Endothelial cell of umbilical vein (primary cell): Measurements from ENCODE around the gene LIPH. TPM values are rescaled to one million over a fixed set of nuclear protein-coding genes. Genes with fewer than 3 reads are reported as not detected.

Source experiments
- BruUV-seq: library from RNA; stranded (reverse); fragments of 400-500 nt; replicated peaks from 2 replicates; lab custom pipeline; 2021; lab: Mats Ljungman, UMichigan
- CTCF ChIA-PET: fragments of 300-600, 350-600 bp; sonication (Branson Sonifier 250); formaldehyde crosslinking; loops from one replicate; lab custom pipeline; 2021; ENCODE audit warnings: antibody characterized with exemption, inconsistent platforms; lab: Charles Lee
- POLR2A ChIA-PET: fragments of 300-600, 350-600 bp; sonication (Branson Sonifier 250); formaldehyde crosslinking; loops from one replicate; lab custom pipeline; 2021; ENCODE audit warnings: antibody characterized with exemption, inconsistent platforms; lab: Charles Lee
- DNase-seq: peaks from one replicate; pipeline ENCODE4 v3.0.0-alpha.2; 2011; ENCODE audit warnings: low read depth, low spot score
- FAIRE-seq: peaks from 2 replicates; lab custom pipeline; 2011; peaks lifted over from hg19 to GRCh38; lab: Jason Lieb, UNC
- H2AFZ ChIP-seq: 2 replicates; pipeline ENCODE4 v1.6.0; 2012; ENCODE audit warnings: low read depth, low read length, control low read depth, inconsistent platforms
- H3K27ac ChIP-seq: 2 replicates; pipeline ENCODE4 v1.5.1; 2011; ENCODE audit warnings: low read depth, mild to moderate bottlenecking, control low read depth, low read length, moderate library complexity; ENCODE audit not compliant: insufficient read depth
- H3K27me3 ChIP-seq, 2 experiments: 2 replicates each; pipeline versions ENCODE4 v1.6.0 to v1.6.1; 2011; ENCODE audit warnings: low read length in 2 of 2, mixed read lengths in 1 of 2; ENCODE audit not compliant: control insufficient read depth in 2 of 2, insufficient read depth in 2 of 2
- H3K36me3 ChIP-seq, 2 experiments: 2 replicates in 1 of 2; 3 replicates in 1 of 2; pipeline ENCODE4 v1.5.1; 2011; ENCODE audit warnings: low read length in 2 of 2, mild to moderate bottlenecking in 1 of 2, moderate library complexity in 1 of 2; ENCODE audit not compliant: control insufficient read depth in 2 of 2, insufficient read depth in 2 of 2; ENCODE audit errors: extremely low read depth in 1 of 2
- H3K4me1 ChIP-seq: 3 replicates; pipeline ENCODE4 v1.5.1; 2011; ENCODE audit warnings: mild to moderate bottlenecking, low read length; ENCODE audit not compliant: control insufficient read depth, insufficient read depth; ENCODE audit errors: extremely low read depth
- H3K4me2 ChIP-seq: 2 replicates; pipeline ENCODE4 v1.6.1; 2011; ENCODE audit warnings: low read length, control low read depth, mixed read lengths; ENCODE audit not compliant: insufficient read depth
- H3K4me3 ChIP-seq, 3 experiments: fragments of 200-600 bp in 1 of 3; sonication (generic), shearing (Covaris generic) in 1 of 3; replicated peaks in 1 of 3; 2 replicates each; pipeline ENCODE4 v1.5.1; 2011 to 2016; ENCODE audit warnings: control low read depth in 3 of 3, low read length in 3 of 3, mild to moderate bottlenecking in 2 of 3, inconsistent platforms in 1 of 3, low read depth in 1 of 3, moderate library complexity in 1 of 3; ENCODE audit not compliant: insufficient read depth in 1 of 3
- H3K79me2 ChIP-seq: 2 replicates; pipeline ENCODE4 v1.6.0; 2012; ENCODE audit warnings: low read length, inconsistent platforms; ENCODE audit not compliant: control insufficient read depth, insufficient read depth
- H3K9ac ChIP-seq: replicated peaks from 2 replicates; pipeline ENCODE3; 2011; ENCODE audit warnings: low read length, control low read depth; ENCODE audit not compliant: insufficient read depth; ENCODE audit errors: extremely low read depth
- H3K9me1 ChIP-seq: replicated peaks from 3 replicates; pipeline ENCODE4 v1.6.0; 2011; ENCODE audit warnings: mild to moderate bottlenecking, low read length; ENCODE audit not compliant: control insufficient read depth, insufficient read depth; ENCODE audit errors: extremely low read depth
- H3K9me3 ChIP-seq: replicated peaks from 2 replicates; pipeline ENCODE4 v1.5.1; 2012; ENCODE audit warnings: low read length, inconsistent platforms; ENCODE audit not compliant: control insufficient read depth, insufficient read depth
- H4K20me1 ChIP-seq: replicated peaks from 2 replicates; pipeline ENCODE3; 2011; ENCODE audit warnings: mild to moderate bottlenecking, low read length; ENCODE audit not compliant: control insufficient read depth, insufficient read depth; ENCODE audit errors: extremely low read depth
- EZH2 ChIP-seq: IDR thresholded peaks from 2 replicates; pipeline ENCODE4 v1.6.1; 2012; ENCODE audit warnings: borderline replicate concordance, low read depth, mild to moderate bottlenecking, moderate library complexity, low read length, inconsistent platforms; ENCODE audit not compliant: severe bottlenecking
- FOS ChIP-seq: IDR thresholded peaks from 2 replicates; pipeline ENCODE4 v1.6.1; 2011; ENCODE audit warnings: mild to moderate bottlenecking, low read length, moderate library complexity, borderline replicate concordance; ENCODE audit not compliant: insufficient read depth
- GATA2 ChIP-seq: IDR thresholded peaks from 2 replicates; pipeline ENCODE4 v1.7.0; 2011; ENCODE audit warnings: low read depth, mild to moderate bottlenecking, moderate library complexity, mixed read lengths, low read length; ENCODE audit not compliant: insufficient read length, insufficient read depth
- JUN ChIP-seq: IDR thresholded peaks from 2 replicates; pipeline ENCODE4 v1.6.1; 2011; ENCODE audit warnings: borderline replicate concordance, low read depth; ENCODE audit not compliant: insufficient read length, insufficient read depth
- MAX ChIP-seq: IDR thresholded peaks from 2 replicates; pipeline ENCODE4 v1.6.1; 2011; ENCODE audit not compliant: insufficient read depth, insufficient read length
- MYC ChIP-seq: IDR thresholded peaks from one replicate; pipeline ENCODE4 v1.6.1; 2011; ENCODE audit warnings: mild to moderate bottlenecking, low read depth, low read length
- POLR2A ChIP-seq: IDR thresholded peaks from 2 replicates; pipeline ENCODE4 v1.6.1; 2012; ENCODE audit warnings: low read depth, mild to moderate bottlenecking, control low read depth, low read length
- POLR2AphosphoS5 ChIP-seq: IDR thresholded peaks from 2 replicates; pipeline ENCODE4 v1.6.1; 2012; ENCODE audit warnings: low read depth, mild to moderate bottlenecking, control low read depth, low read length, moderate library complexity; ENCODE audit not compliant: insufficient read depth
- dilution Hi-C: fragments of 300-500 bp; cut with MboI; formaldehyde crosslinking; loops from one replicate; pipeline ENCODE4 v1.15.0; 2019; ENCODE audit warnings: low sequenced_read_pairs; ENCODE audit not compliant: extremely low pct_ligation_motif_present
- intact Hi-C: fragments of 100-400 bp; cut with micrococcal nuclease; formaldehyde crosslinking; loops from one replicate; pipeline ENCODE4 v1.10.0; 2022
- polyA plus RNA-seq, 4 experiments: library from polyadenylated mRNA; depleted of rRNA in 3 of 4; stranded (reverse) in 3 of 4; unstranded in 1 of 4; fragments of >200 nt; gene quantifications; 2 replicates each; pipeline versions ENCODE4 v1.2.1 to v1.2.3, GENCODE V29; 2011 to 2012; ENCODE audit warnings: missing spikeins in 1 of 4
- total RNA-seq: library from RNA; stranded (reverse); gene quantifications from 2 replicates; pipeline ENCODE4 v1.2.3, GENCODE V29; 2021
- TF ChIP-seq, protein P1 (sequence below), 2 donors: IDR thresholded peaks; 1 replicate in 1 of 2; 2 replicates in 1 of 2; pipeline ENCODE4 v1.5.1; 2011; ENCODE audit warnings: low read length in 2 of 2, mild to moderate bottlenecking in 2 of 2, moderate library complexity in 2 of 2, control low read depth in 1 of 2, inconsistent platforms in 1 of 2, low read depth in 1 of 2; ENCODE audit not compliant: insufficient read depth in 1 of 2; ENCODE audit errors: extremely low read depth in 1 of 2

LIPH gene
- total and polyA plus RNA-seq, 2 donors (not counting 3 experiments of a cell fraction or from before 2014, with no cell fraction given): not detected

GRCh38 chr3:185465471-185465870 is 86.9 kb downstream of the LIPH start:
- TF ChIP-seq, protein P1, sequence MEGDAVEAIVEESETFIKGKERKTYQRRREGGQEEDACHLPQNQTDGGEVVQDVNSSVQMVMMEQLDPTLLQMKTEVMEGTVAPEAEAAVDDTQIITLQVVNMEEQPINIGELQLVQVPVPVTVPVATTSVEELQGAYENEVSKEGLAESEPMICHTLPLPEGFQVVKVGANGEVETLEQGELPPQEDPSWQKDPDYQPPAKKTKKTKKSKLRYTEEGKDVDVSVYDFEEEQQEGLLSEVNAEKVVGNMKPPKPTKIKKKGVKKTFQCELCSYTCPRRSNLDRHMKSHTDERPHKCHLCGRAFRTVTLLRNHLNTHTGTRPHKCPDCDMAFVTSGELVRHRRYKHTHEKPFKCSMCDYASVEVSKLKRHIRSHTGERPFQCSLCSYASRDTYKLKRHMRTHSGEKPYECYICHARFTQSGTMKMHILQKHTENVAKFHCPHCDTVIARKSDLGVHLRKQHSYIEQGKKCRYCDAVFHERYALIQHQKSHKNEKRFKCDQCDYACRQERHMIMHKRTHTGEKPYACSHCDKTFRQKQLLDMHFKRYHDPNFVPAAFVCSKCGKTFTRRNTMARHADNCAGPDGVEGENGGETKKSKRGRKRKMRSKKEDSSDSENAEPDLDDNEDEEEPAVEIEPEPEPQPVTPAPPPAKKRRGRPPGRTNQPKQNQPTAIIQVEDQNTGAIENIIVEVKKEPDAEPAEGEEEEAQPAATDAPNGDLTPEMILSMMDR (IDR thresholded peaks at IDR 0.05; ENCODE audit: extremely low read depth in 1 of 2, insufficient read depth in 1 of 2, low read depth in 1 of 2, low read length in 2 of 2): no peak
- TF ChIP-seq POLR2AphosphoS5 (no peak), JUN (no peak), FOS (no peak), EZH2 (no peak), MYC (no peak), MAX (no peak), POLR2A (no peak), GATA2 (no peak)
- Histone ChIP-seq H3K27me3 (no peaks in the 10 kb centered on the region), H3K9me1 (no peaks in the 10 kb centered on the region), H3K9ac (no peak overlapping the region), H3K4me3 (no peak overlapping the region), H3K4me2 (no peak overlapping the region), H4K20me1 (no peaks in the 10 kb centered on the region), H3K9me3 (no peaks in the 10 kb centered on the region), H3K27ac (no peak overlapping the region), H3K79me2 (no peaks in the 10 kb centered on the region), H3K4me1 (no peaks in the 10 kb centered on the region), H3K36me3 (no peaks in the 10 kb centered on the region), H2AFZ (no peak overlapping the region)
- FAIRE-seq (no peak), DNase-seq (no peak)
- dilution Hi-C loops: no loop called here
- BruUV-seq: no TSS peak
- ChIA-PET CTCF (interaction anchor here (0.7 to 1.0 kb wide), 2 partner anchors 41 to 94 kb away, joined by 3 to 4 read pairs; no protein-coding TSS in a partner anchor), POLR2A (interaction anchor here (0.6 kb wide), 1 partner anchor 39 kb away, joined by 3 read pairs; no protein-coding TSS in a partner anchor)
- intact Hi-C loops: no loop called here
